Skin of body (tissue), 2 donors: ENCODE measurements around the gene NT5DC3. TPM values are rescaled to one million over a fixed set of nuclear protein-coding genes. Genes with fewer than 3 reads are reported as not detected.

ENCODE experiments used
- DNase-seq: peaks from one replicate; lab custom pipeline; 2025; lab: John Stamatoyannopoulos, UW
- total RNA-seq: library from RNA; depleted of rRNA; stranded (reverse); fragments of >200 nt; gene quantifications from one replicate; pipeline ENCODE4 v1.2.3, GENCODE V29; 2014

The NT5DC3 gene
- total RNA-seq, 1 donor from 2014 or later: 5.7 TPM

- peak; percentile 39 for DNase-seq
These were observed 7.8 kb downstream of the NT5DC3 start for GRCh38 chr12:103833095-103833775.

- no peak for DNase-seq
These were observed 8.7 kb downstream of the NT5DC3 start for GRCh38 chr12:103832048-103832997.

GRCh38 chr12:103830730-103831320 is 10.2 kb downstream of the NT5DC3 start:
- no peak for DNase-seq

GRCh38 chr12:103830025-103830725 is 10.9 kb downstream of the NT5DC3 start:
- DNase-seq: no peak

GRCh38 chr12:103829092-103829491 is 11.9 kb downstream of the NT5DC3 start:
- DNase-seq: no peak

GRCh38 chr12:103827911-103828391 is 13.1 kb downstream of the NT5DC3 start:
- DNase-seq: no peak

GRCh38 chr12:103824845-103825244 is 16.2 kb downstream of the NT5DC3 start:
- DNase-seq: no peak

GRCh38 chr12:103824290-103824689 is 16.7 kb downstream of the NT5DC3 start:
- no peak for DNase-seq

GRCh38 chr12:103823871-103824270 is 17.2 kb downstream of the NT5DC3 start:
- DNase-seq: no peak

GRCh38 chr12:103821773-103822172 is 19.3 kb downstream of the NT5DC3 start:
- DNase-seq: no peak

GRCh38 chr12:103820881-103821489 is 20.0 kb downstream of the NT5DC3 start:
- no peak for DNase-seq

GRCh38 chr12:103820361-103820760 is 20.7 kb downstream of the NT5DC3 start:
- DNase-seq: no peak

GRCh38 chr12:103819892-103820291 is 21.1 kb downstream of the NT5DC3 start:
- no peak for DNase-seq

GRCh38 chr12:103819312-103819711 is 21.7 kb downstream of the NT5DC3 start:
- DNase-seq: no peak

GRCh38 chr12:103817791-103818190 is 23.2 kb downstream of the NT5DC3 start:
- DNase-seq: no peak

GRCh38 chr12:103816663-103817062 is 24.4 kb downstream of the NT5DC3 start:
- no peak for DNase-seq

GRCh38 chr12:103814436-103814835 is 26.6 kb downstream of the NT5DC3 start:
- DNase-seq: no peak

- no peak for DNase-seq
These were observed 27.1 kb downstream of the NT5DC3 start for GRCh38 chr12:103813949-103814348.

- DNase-seq: no peak
These were observed 27.6 kb downstream of the NT5DC3 start for GRCh38 chr12:103813426-103813825.

- no peak for DNase-seq
These were observed 28.2 kb downstream of the NT5DC3 start for GRCh38 chr12:103812789-103813188.

GRCh38 chr12:103811791-103812190 is 29.2 kb downstream of the NT5DC3 start:
- DNase-seq: no peak
